H9 (cell line): ENCODE data around the gene LPAR2. TPM values are rescaled to one million over a fixed set of nuclear protein-coding genes. Genes with fewer than 3 reads are reported as not detected.

Experiments used
- DNase-seq: peaks from one replicate; pipeline ENCODE4 v3.0.0-alpha.2; 2017
- H2AFZ ChIP-seq: one replicate; pipeline ENCODE4 v1.6.1; 2013; ENCODE audit warnings: mild to moderate bottlenecking, low read length, control low read depth, moderate library complexity
- H2AK5ac ChIP-seq: 2 replicates; pipeline ENCODE4 v1.6.1; 2013; ENCODE audit warnings: low read length, control low read depth, mixed read lengths; ENCODE audit not compliant: insufficient read length
- H2BK120ac ChIP-seq: one replicate; pipeline ENCODE4 v1.6.1; 2013; ENCODE audit warnings: low read depth, mild to moderate bottlenecking, low read length, control low read depth, inconsistent platforms; ENCODE audit not compliant: poor library complexity, severe bottlenecking
- H2BK12ac ChIP-seq: 2 replicates; pipeline ENCODE4 v1.6.1; 2013; ENCODE audit warnings: low read length, control low read depth, mixed read lengths, low read depth; ENCODE audit not compliant: insufficient read length
- H2BK15ac ChIP-seq: 2 replicates; pipeline ENCODE4 v1.6.1; 2013; ENCODE audit warnings: low read depth, low read length, control low read depth
- H2BK20ac ChIP-seq: one replicate; pipeline ENCODE4 v1.6.1; 2013; ENCODE audit warnings: low read depth, mild to moderate bottlenecking, low read length, control low read depth, inconsistent platforms; ENCODE audit not compliant: poor library complexity, severe bottlenecking
- H2BK5ac ChIP-seq: 2 replicates; pipeline ENCODE4 v1.6.1; 2013; ENCODE audit warnings: low read length, control low read depth, mixed read lengths; ENCODE audit not compliant: insufficient read length
- H3K14ac ChIP-seq: 2 replicates; pipeline ENCODE4 v1.6.1; 2013; ENCODE audit warnings: low read length, control low read depth; ENCODE audit not compliant: insufficient read depth
- H3K18ac ChIP-seq: 2 replicates; pipeline ENCODE4 v1.6.1; 2013; ENCODE audit warnings: low read depth, mild to moderate bottlenecking, mixed read lengths, low read length, control low read depth; ENCODE audit not compliant: insufficient read length
- H3K23ac ChIP-seq: 2 replicates; pipeline ENCODE4 v1.6.1; 2013; ENCODE audit warnings: low read length, control low read depth, mixed read lengths, low read depth; ENCODE audit not compliant: insufficient read length
- H3K23me2 ChIP-seq: 2 replicates; pipeline ENCODE4 v1.6.1; 2013; ENCODE audit warnings: low read depth, mild to moderate bottlenecking, mixed read lengths, low read length, control low read depth; ENCODE audit not compliant: insufficient read length, poor library complexity, severe bottlenecking
- H3K27ac ChIP-seq: 2 replicates; pipeline ENCODE4 v1.5.1; 2013; ENCODE audit warnings: low read length, control low read depth, mixed read lengths, low read depth; ENCODE audit not compliant: insufficient read length
- H3K27me3 ChIP-seq: 2 replicates; pipeline ENCODE4 v1.6.1; 2013; ENCODE audit warnings: low read length, control low read depth, inconsistent platforms; ENCODE audit not compliant: insufficient read depth
- H3K4ac ChIP-seq: 2 replicates; pipeline ENCODE4 v1.6.1; 2013; ENCODE audit warnings: low read depth, mild to moderate bottlenecking, control low read depth, inconsistent platforms, low read length, moderate library complexity
- H3K4me1 ChIP-seq: 2 replicates; pipeline ENCODE4 v1.6.1; 2013; ENCODE audit warnings: low read length, control low read depth, inconsistent platforms; ENCODE audit not compliant: insufficient read depth
- H3K4me2 ChIP-seq: 2 replicates; pipeline ENCODE4 v1.6.1; 2013; ENCODE audit warnings: low read length, control low read depth, mixed read lengths; ENCODE audit not compliant: insufficient read length, insufficient read depth
- H3K56ac ChIP-seq: 2 replicates; pipeline ENCODE4 v1.6.1; 2013; ENCODE audit warnings: low read depth, mild to moderate bottlenecking, mixed read lengths, low read length, control low read depth; ENCODE audit not compliant: insufficient read length
- H3K79me1 ChIP-seq: 2 replicates; pipeline ENCODE4 v1.6.1; 2013; ENCODE audit warnings: low read depth, mild to moderate bottlenecking, moderate library complexity, low read length, control low read depth, inconsistent platforms; ENCODE audit not compliant: insufficient read depth, poor library complexity, severe bottlenecking
- H3K79me2 ChIP-seq: 2 replicates; pipeline ENCODE4 v1.6.1; 2013; ENCODE audit warnings: low read length, control low read depth, inconsistent platforms; ENCODE audit not compliant: insufficient read depth
- H3K9ac ChIP-seq: 2 replicates; pipeline ENCODE4 v1.6.1; 2013; ENCODE audit warnings: low read length, control low read depth, mixed read lengths; ENCODE audit not compliant: insufficient read length; ENCODE audit errors: extremely low read depth
- H3K9me3 ChIP-seq: one replicate; pipeline ENCODE4 v1.6.1; 2013; ENCODE audit warnings: low read depth, low read length, inconsistent platforms; ENCODE audit not compliant: control insufficient read depth
- H3T11ph ChIP-seq: one replicate; pipeline ENCODE4 v1.6.1; 2013; ENCODE audit warnings: mild to moderate bottlenecking, low read length, control low read depth, inconsistent platforms
- H4K20me1 ChIP-seq: one replicate; pipeline ENCODE4 v1.6.1; 2013; ENCODE audit not compliant: control insufficient read depth, insufficient read length, insufficient read depth
- H4K5ac ChIP-seq: 2 replicates; pipeline ENCODE4 v1.6.1; 2013; ENCODE audit warnings: low read depth, mild to moderate bottlenecking, mixed read lengths, low read length, control low read depth; ENCODE audit not compliant: insufficient read length
- H4K8ac ChIP-seq: replicated peaks from 2 replicates; pipeline ENCODE4 v1.6.1; 2013; ENCODE audit warnings: low read length, control low read depth, mixed read lengths, low read depth; ENCODE audit not compliant: insufficient read length
- H4K91ac ChIP-seq: 2 replicates; pipeline ENCODE4 v1.6.1; 2013; ENCODE audit warnings: low read depth, mild to moderate bottlenecking, moderate library complexity, mixed read lengths, low read length, control low read depth; ENCODE audit not compliant: insufficient read length
- H3K27ac Mint-ChIP-seq, 3 experiments: 2 replicates in 2 of 3; 3 replicates in 1 of 3; pipeline ENCODE4 v1.8.0; 2020 to 2021; ENCODE audit warnings: mixed read lengths in 3 of 3, mild to moderate bottlenecking in 1 of 3, moderate library complexity in 1 of 3
- H3K27me3 Mint-ChIP-seq: 2 replicates; pipeline ENCODE4 v1.8.0; 2021; ENCODE audit warnings: low read depth, mild to moderate bottlenecking, moderate library complexity, mixed read lengths
- H3K36me3 Mint-ChIP-seq, 3 experiments: 2 replicates in 2 of 3; 3 replicates in 1 of 3; pipeline ENCODE4 v1.8.0; 2020 to 2021; ENCODE audit warnings: low read depth in 3 of 3, mixed read lengths in 3 of 3; ENCODE audit not compliant: insufficient read depth in 1 of 3
- H3K4me1 Mint-ChIP-seq, 2 experiments: 2 replicates each; pipeline ENCODE4 v1.8.0; 2020; ENCODE audit warnings: mixed read lengths in 2 of 2
- H3K4me3 Mint-ChIP-seq, 2 experiments: 2 replicates in 1 of 2; 3 replicates in 1 of 2; pipeline ENCODE4 v1.8.0; 2020 to 2021; ENCODE audit warnings: mild to moderate bottlenecking in 2 of 2, mixed read lengths in 2 of 2, moderate library complexity in 1 of 2
- H3K9me3 Mint-ChIP-seq, 2 experiments: 2 replicates in 1 of 2; 3 replicates in 1 of 2; pipeline ENCODE4 v1.8.0; 2020; ENCODE audit warnings: mild to moderate bottlenecking in 2 of 2, mixed read lengths in 2 of 2, moderate library complexity in 1 of 2
- WGBS: extraction: QIAGEN DNeasy Blood & Tissue Kit; methylation state at CpG from one replicate; pipeline ENCODE4 v1.1.7; 2013; ENCODE audit warnings: missing lambda C conversion rate, low lambda C conversion rate, mixed read lengths; ENCODE audit not compliant: insufficient read length; ENCODE audit errors: extremely low coverage; 5-methylcytosine and 5-hydroxymethylcytosine counted together
- total RNA-seq: library from RNA; stranded (reverse); gene quantifications from 2 replicates; pipeline ENCODE4 v1.2.1, GENCODE V29; 2021
- TF ChIP-seq, protein P1 (sequence below): fragments of 200-600 bp; sonication (generic); conservative IDR thresholded peaks from 3 replicates; pipeline ENCODE4 v1.8.0; 2021; ENCODE audit warnings: antibody characterized with exemption, mild to moderate bottlenecking

LPAR2 gene
- total RNA-seq, 1 experiment from 2014 or later: 51.8 TPM

DNA sequence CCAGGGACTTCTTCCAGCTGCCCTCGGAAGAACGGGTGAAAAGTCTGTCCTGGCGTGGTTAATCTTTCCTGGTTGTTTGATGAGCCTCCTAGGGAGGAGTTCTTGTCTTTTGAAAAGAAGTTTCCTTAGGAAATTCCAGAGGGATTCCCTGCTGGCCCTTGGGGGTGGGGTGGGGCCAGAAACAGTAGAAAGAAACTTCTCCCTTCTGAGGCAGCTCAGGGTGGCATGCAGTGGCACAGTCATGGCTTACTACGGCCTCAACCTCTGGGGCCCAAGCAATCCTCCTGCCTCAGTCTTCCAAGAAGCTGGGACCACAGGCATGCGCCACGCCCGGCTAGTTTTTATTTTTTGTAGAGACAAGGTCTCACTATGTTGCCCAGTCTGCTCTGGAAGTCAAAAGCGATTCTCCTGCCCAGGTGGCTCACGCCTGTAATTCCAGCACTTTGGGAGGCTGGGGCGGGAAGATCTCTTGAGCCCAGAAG is 42.1 kb upstream of the LPAR2 start:
- H2AK5ac ChIP-seq: no peak overlapping the region
- H4K8ac ChIP-seq: no peak overlapping the region
- H4K20me1 ChIP-seq: no peaks in the 10 kb centered on the region
- H3K4me3 Mint-ChIP-seq: peak overlapping the region; percentile 81 to 92
- H2BK5ac ChIP-seq: no peak overlapping the region
- peak overlapping the region; percentile 69 to 98 (median 97); a peak in 6 of 7 replicates for H3K27ac Mint-ChIP-seq
- H3K79me2 ChIP-seq: peaks cover 11% of the 10 kb centered on the region; the same call in 1 of the 2 replicates
- no peaks in the 10 kb centered on the region for H3K27me3 ChIP-seq
- no CpG with 5 or more reads among the region's 10 CpGs for WGBS
- no peaks in the 10 kb centered on the region for H3K27me3 Mint-ChIP-seq
- no peak overlapping the region for H3T11ph ChIP-seq
- no peak overlapping the region for H2BK120ac ChIP-seq
- H2BK15ac ChIP-seq: no peak overlapping the region
- H3K23ac ChIP-seq: no peak overlapping the region
- no peak overlapping the region for H4K5ac ChIP-seq
- peak overlapping the region; percentile 69 for H3K9ac ChIP-seq
- DNase-seq: peak; percentile 61
- H3K36me3 Mint-ChIP-seq: peaks cover 27 to 36% (median 35%) of the 10 kb centered on the region in 3 experiments
- H3K23me2 ChIP-seq: peaks cover 16% of the 10 kb centered on the region
- no peak overlapping the region for H4K91ac ChIP-seq
- H3K4ac ChIP-seq: no peak overlapping the region
- peaks cover 8% of the 10 kb centered on the region for H3K79me1 ChIP-seq
- no peak overlapping the region for H2AFZ ChIP-seq
- H3K56ac ChIP-seq: no peak overlapping the region
- H3K9me3 ChIP-seq: no peaks in the 10 kb centered on the region
- peak overlapping the region; percentile 64 for H3K4me2 ChIP-seq
- TF ChIP-seq, protein P1, sequence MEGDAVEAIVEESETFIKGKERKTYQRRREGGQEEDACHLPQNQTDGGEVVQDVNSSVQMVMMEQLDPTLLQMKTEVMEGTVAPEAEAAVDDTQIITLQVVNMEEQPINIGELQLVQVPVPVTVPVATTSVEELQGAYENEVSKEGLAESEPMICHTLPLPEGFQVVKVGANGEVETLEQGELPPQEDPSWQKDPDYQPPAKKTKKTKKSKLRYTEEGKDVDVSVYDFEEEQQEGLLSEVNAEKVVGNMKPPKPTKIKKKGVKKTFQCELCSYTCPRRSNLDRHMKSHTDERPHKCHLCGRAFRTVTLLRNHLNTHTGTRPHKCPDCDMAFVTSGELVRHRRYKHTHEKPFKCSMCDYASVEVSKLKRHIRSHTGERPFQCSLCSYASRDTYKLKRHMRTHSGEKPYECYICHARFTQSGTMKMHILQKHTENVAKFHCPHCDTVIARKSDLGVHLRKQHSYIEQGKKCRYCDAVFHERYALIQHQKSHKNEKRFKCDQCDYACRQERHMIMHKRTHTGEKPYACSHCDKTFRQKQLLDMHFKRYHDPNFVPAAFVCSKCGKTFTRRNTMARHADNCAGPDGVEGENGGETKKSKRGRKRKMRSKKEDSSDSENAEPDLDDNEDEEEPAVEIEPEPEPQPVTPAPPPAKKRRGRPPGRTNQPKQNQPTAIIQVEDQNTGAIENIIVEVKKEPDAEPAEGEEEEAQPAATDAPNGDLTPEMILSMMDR: no peak
- peaks cover 23 to 25% of the 10 kb centered on the region in 2 experiments for H3K4me1 Mint-ChIP-seq
- no peak overlapping the region for H2BK20ac ChIP-seq
- no peak overlapping the region for H2BK12ac ChIP-seq
- no peak overlapping the region for H3K18ac ChIP-seq
- peaks cover 4% of the 10 kb centered on the region; the same call in 1 of the 2 replicates for H3K4me1 ChIP-seq
- peaks cover 3 to 7% of the 10 kb centered on the region in 2 experiments; a peak in 4 of 5 replicates for H3K9me3 Mint-ChIP-seq
- no peak overlapping the region for H3K27ac ChIP-seq
- H3K14ac ChIP-seq: no peak overlapping the region
